ENCODE data around the gene PDCD2L.

The PDCD2L gene

DNA sequence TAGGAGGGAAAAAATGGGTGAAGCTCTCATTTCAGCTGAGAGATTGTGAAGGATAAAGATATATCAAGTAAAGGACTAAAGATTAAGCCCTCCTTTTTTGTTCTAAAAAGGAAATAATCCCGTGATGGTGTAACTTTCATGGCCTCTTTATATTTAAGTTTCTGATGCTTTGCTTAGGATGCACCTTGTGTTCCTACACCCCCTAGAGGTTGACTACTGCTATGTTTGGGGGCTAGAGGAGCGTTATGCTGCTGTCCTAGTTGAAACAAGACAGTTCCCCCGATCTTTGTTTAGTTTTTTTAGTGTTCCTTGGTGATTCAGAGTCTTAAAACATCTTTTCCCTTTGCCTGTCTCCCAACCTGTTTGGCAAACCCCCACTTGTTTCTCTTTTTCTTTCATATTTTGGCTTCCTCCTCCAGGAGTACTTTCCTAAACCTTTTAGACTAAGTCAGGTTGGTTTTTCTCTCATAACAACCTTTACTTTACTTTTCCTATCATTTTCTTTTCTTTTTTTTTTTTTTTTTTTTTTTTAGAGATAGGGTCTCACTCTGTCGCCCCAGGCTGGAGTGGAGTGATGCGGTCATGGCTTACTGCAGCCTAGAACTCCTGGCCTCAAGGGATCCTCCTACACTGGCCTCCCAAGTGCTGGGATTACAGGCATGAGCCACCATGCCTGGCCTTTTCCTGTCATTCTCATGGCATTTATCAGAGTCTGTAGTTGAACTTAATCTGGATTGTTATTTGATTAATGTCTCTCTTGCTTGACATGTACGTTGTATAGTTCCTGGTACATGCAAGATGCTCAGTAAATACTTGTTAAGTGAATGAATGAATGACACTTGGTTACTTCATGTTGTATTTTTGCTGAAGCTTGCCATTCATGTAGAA, 26.8 kb downstream of the PDCD2L start:
- TF ChIP-seq CTCF (conservative IDR thresholded peaks at IDR 0.05; ENCODE audit: low read depth, low read length), result peak; percentile 82
- DNase-seq (ENCODE audit: low read depth), result peak; percentile 77
- H3K4me3 ChIP-seq (ENCODE audit: low read depth, low read length), result no peak overlapping the region

GRCh38 chr19:34431681-34432402, 27.6 kb downstream of the PDCD2L start:
- DNase-seq (ENCODE audit: low read depth), result peak; percentile 45

GRCh38 chr19:34432797-34433196, 28.6 kb downstream of the PDCD2L start:
- DNase-seq (ENCODE audit: low read depth), result peak; percentile 48
- TF ChIP-seq CTCF (conservative IDR thresholded peaks at IDR 0.05; ENCODE audit: low read depth, low read length), result no peak

More at GRCh38 chr19:34431681-34432402, 27.6 kb downstream of the PDCD2L start:
- TF ChIP-seq CTCF (conservative IDR thresholded peaks at IDR 0.05; ENCODE audit: low read depth, low read length), result no peak
- no peak overlapping the region for H3K4me3 ChIP-seq (ENCODE audit: low read depth, low read length)

GRCh38 chr19:34436716-34437115, 32.5 kb downstream of the PDCD2L start:
- no peak for TF ChIP-seq CTCF (conservative IDR thresholded peaks at IDR 0.05; ENCODE audit: low read depth, low read length)
- no peak overlapping the region for H3K4me3 ChIP-seq (ENCODE audit: low read depth, low read length)
- DNase-seq (ENCODE audit: low read depth), result peak; percentile 84

More at GRCh38 chr19:34432797-34433196, 28.6 kb downstream of the PDCD2L start:
- H3K4me3 ChIP-seq (ENCODE audit: low read depth, low read length), result no peak overlapping the region

DNA sequence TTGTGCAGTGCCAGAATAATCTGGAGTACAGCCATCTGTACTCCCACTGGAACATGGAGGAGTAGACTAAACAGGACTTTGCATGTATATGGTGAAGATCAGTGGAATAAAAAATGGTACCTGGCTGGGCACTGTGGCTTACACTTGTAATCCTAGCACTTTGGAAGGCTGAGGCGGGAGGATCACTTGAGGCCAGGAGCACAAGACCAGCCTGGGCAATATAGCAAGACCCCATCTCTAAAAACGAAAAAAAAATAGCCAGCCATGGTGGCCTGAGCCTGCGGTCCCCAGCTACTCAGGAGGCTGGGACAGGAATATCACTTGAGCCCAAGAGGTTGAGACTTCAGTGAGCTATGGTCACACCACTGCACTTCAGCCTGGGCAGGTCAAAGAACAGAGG, 44.0 kb downstream of the PDCD2L start:
- no peak for TF ChIP-seq CTCF (conservative IDR thresholded peaks at IDR 0.05; ENCODE audit: low read depth, low read length)
- no peak for DNase-seq (ENCODE audit: low read depth)
- no peak overlapping the region for H3K4me3 ChIP-seq (ENCODE audit: low read depth, low read length)

DNA sequence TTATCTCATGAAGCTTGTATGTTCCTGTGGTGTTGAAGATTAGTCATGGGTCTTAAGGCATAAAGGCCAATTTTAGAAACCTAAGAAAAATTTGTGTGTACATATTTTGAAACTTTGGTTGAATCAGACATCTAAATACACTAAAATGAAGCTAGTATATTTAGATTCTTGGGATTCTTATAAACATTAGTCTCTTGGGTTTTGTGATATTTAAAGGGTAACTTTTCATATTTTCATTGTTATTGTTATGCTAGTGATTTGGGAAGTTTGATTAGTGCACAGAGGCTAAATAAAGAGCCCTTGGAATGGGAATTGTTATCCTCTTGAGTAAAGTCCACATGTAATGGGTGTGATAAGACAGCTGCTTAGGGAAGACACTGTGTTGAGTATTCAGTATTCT, 48.5 kb downstream of the PDCD2L start:
- TF ChIP-seq CTCF (conservative IDR thresholded peaks at IDR 0.05; ENCODE audit: low read depth, low read length), result no peak
- H3K4me3 ChIP-seq (ENCODE audit: low read depth, low read length), result no peak overlapping the region
- peak; percentile 57 for DNase-seq (ENCODE audit: low read depth)

Data from choroid plexus epithelial cell (primary cell).